ENCODE data around the gene SPOP.

The SPOP gene

DNA sequence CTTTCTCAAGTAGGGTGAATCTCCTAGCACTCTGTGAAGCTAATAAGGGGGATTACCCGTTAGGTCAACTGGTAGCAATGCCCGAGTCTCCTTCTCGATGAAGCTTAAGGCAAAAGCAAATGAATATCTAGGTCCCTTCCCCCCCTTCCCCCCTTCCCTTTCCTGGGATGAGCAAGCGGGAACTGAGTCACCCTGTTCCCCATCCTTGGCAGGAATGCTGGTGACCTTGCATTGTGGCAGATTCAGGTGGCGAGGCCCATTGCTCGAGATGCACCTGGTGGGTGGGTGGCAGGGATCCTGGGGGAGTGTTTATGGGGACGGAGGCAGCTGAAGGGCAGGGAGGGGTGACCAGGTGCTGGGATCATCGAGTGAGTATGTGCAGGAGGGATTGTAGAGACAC lies 95.1 kb downstream of the SPOP start:
- no peak for DNase-seq

DNA sequence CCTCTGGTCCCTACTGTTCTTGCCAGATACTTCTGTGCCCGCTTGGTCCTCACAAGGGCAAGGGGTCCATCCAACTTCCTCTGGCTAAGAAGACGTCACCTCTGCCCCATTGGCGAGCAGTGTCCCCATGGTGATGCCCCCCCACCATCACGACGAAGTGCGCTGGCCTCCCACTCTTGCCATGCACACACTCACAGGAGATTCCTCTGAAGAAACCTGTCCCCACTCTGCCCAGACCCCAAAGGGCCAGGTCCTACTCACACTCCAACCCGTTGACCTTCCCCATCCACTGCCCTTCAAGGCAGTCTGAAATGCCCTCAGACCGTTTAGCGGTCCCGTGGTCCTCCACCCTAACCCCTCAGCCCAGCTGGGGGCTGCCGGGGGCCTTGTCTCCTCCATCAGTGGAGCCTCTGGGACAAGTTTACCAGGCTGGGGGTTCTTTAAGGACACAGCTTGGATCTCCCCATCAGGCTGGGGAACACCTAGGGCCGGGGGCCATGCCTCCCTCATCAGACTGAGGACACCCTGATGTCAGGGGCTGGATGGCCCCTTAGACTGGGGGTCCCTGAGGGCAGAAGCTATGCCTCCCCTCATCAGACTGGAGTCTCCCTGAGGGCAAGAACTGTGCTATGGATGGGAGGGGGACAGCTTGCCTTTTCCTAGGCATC lies 95.7 kb downstream of the SPOP start:
- no peak for DNase-seq

GRCh38 chr17:49581648-49581998 lies 96.3 kb downstream of the SPOP start:
- no peak for DNase-seq

DNA sequence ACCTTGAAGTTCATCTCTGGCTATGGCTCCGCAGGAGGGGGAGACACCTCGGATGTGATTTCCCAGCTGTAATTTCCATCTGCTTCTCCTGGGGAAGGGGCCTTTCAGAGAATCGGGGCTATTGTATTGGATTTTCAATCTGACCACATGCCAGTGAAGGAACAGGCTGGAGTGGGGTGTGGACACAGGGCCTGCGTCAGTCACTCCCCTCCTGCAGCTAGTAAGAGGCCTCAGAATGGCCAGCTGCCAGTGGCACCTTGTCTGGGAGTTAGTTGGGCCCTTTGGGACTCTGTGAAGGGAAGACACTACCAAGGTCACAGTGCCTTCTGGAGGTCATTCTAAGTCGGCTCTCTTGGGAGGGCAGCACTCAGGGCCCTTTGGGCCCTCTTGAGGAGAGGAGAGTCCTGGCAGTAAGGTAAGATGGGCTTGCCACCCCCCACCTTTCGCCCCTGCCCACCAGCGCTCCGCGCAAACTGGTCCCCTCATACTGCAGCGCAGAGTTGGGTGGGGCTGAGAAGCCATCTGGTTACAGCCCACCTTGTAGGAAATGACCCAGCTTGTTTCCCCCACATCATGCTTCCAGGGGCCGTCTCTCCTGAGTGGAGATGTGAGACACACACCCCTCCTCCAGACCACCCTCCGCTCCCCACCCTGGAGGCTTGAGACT lies 96.8 kb downstream of the SPOP start:
- DNase-seq = no peak

- no peak for DNase-seq
Measured at GRCh38 chr17:49580055-49580721, 97.7 kb downstream of the SPOP start.

GRCh38 chr17:49579522-49579921 lies 98.4 kb downstream of the SPOP start:
- no peak for DNase-seq

- DNase-seq = no peak
Measured at GRCh38 chr17:49578952-49579500, 98.9 kb downstream of the SPOP start.

DNA sequence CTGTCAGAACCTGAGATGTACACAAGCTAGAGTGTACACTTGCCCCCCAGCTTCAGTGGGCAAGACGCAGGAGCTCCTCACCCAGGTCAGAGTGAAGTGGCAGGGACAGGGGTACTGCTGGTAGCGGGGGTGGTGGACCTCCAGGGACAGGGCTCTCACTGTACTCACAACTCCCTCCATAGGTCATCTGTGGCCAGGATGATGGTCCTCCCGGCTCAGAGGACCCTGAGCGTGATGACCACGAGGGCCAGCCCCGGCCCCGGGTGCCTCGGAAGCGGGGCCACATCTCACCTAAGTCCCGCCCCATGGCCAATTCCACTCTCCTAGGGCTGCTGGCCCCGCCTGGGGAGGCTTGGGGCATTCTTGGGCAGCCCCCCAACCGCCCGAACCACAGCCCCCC lies 99.5 kb downstream of the SPOP start:
- DNase-seq = no peak

GRCh38 chr17:49577963-49578362 lies 99.9 kb downstream of the SPOP start:
- DNase-seq = no peak

DNA sequence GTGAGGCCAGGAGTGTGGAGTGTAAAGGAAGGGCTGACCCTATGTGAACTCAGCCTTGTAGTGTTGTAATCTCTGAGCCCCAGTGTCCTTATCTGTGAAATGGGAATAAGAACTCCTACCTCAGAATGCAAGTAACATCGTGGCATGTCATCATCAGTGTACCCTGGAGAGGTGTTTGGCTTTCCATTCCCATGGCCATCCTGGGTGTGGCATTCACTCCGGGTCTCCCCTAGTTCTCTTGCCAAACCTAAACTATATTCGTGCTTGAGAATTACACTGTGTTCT lies 100.3 kb downstream of the SPOP start:
- DNase-seq = no peak

- DNase-seq = no peak
Measured at GRCh38 chr17:49576917-49577649, 100.8 kb downstream of the SPOP start.

DNA sequence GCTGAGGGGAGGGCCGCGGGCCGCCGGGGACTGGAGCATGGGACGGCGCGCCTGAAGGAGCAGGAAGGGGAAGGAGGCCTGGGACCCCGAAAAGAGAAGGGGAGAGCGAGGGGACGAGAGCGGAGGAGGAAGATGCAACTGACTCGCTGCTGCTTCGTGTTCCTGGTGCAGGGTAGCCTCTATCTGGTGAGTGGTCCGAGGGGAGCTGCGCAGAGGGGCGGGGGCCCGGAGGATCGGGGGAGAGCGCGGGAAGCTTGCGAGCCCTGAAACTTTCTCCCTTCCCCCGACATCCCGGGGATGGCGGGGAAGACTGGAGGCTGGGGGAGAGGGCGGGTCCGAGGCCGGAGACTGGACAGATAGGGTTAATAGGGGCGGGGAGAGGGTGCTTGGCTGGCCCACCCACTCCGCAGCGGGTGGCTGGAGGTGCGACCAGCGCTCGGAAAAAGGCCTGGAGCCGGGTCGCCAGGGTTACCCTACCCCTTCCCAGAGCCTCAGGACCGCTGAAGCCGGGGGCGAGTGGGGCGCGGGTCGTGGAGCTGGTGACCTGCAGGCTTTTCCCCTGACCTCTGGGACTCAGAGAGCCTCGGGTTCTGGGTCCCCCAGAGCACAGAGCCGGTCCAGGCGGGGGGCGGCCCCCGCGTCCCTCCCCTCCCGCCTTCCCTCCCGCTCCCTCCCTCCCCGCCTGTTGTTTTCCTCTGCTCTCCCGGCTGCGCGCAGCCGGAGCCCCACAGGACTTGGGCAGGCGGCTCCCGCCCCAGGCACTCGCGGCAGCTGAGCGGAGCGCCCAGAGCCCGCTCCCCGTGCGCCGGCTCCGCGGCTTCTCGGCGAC lies 101.6 kb downstream of the SPOP start:
- DNase-seq = no peak

DNA sequence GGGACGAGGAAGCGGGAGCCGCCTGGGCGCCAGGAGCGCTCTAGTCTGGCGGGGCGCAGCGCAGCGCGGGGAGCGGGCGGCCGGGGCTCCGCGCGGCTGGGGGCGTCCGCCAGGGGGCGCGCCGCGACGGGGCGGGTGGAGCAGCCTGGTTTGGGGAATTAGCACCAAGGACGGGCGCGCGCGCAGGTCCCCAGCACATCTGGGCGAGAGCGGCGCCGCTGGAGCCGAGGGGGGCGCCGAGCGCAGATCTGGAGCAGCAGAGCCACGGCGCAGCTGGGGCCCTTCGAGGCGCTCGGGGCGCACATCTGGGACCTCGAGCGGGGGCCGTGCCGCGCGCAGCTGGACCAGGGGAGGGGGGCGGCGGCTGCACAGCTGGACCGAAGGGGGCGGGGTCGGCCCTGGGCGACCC lies 102.2 kb downstream of the SPOP start, which contains the start of gene NXPH3:
NXPH3 (plus strand) TSS at position 193 of the 409 bp plus-strand sequence. CDS start 349 bp downstream, outside the sequence.
- DNase-seq = peak; percentile 72

DNA sequence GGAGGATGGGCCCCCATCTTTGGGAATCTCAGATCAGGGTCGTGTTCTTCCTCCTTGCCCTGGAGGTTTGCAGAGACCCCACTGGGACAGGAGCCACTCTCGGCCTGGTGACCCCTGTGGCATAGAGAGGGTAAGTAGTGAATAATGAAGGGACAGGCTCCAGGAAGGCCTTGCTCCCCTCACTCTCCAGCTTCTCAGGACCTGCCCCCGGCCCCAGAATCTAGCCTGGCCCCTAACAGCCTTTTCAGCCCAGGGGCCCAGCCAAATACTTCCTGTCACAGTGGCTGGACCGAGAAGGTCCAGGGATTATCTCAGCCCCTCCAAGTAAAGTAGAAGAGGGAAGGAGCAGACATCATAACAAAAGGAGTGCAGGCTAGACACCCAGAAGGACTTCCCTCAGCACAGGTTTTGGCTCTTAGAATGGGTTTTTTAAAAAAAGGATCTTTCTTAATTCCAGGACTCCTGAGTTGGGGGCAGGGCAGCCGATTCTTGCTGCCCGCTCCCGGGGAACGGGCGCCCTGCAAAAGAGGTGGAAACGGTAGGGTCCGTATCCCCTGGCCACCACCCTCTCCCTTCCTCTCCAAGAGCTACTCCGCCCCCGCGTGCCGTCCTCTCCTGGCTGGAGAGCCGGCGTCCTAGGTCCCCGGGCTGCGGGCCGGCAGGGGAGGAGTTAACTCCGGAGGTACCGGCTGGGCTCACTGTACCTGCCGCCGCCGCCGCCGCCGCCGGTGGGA lies 102.8 kb downstream of the SPOP start:
- DNase-seq = no peak

DNA sequence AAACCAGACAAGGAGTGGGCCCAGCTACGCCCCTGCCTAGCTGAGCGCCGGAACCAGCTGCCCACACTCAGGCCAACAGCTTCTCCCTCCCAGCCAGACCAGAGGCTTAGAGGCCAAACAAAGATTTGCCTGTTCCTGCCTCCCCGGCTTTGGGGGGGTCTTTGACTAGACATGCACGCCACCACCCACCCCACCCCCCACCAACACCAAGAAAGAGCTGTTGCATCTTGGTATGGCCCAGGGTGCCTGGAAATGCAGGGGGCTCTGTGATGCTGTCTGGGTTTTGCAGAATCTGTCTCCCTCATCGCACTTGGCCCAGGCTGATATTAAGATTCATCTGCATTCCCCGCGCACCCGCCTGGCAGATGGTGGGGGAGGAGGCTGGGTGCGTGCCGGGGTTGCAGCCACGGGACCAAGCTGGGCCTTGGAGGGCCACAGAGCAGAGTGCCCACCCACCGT lies 103.5 kb downstream of the SPOP start:
- no peak for DNase-seq

DNA sequence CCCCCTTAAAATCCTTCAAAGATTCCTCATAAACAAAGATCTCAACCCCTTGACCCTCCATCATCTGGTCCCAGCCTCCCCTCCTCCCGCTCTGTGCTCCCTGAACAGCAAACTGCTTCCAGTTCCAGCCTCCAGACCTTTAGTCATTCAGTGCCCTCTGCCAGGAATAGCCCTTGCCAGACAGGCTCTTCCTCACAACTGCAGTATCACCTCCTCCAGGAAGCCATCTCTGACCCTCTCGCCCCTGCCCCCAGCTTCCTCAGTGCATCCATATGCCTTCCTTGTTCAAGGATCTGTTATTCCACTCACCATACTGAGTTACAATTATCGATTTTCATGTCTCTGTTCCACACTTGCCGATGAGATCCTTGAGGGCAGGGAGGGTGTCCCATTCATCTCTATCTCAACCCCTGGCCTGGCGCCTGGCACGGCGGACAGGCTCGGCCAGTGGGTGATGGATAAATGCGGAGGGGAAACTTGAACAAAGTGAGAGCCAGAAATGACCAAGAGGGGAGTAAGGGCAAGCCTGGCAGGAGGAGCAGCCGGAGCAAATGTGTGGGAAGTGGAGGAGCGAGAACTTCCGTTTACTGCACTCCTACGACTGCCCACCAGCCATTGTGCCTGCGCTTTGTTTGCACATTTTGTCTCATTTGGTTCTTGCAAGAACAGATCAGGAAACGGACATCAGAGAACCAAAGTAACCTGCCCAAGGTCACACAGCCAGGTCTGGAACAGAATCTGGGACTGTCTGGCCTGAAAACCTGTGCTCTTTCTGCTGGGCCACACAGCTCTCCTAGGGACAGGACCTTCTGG lies 104.2 kb downstream of the SPOP start:
- DNase-seq = no peak

- DNase-seq = no peak
Measured at GRCh38 chr17:49572806-49573420, 105.0 kb downstream of the SPOP start.

DNA sequence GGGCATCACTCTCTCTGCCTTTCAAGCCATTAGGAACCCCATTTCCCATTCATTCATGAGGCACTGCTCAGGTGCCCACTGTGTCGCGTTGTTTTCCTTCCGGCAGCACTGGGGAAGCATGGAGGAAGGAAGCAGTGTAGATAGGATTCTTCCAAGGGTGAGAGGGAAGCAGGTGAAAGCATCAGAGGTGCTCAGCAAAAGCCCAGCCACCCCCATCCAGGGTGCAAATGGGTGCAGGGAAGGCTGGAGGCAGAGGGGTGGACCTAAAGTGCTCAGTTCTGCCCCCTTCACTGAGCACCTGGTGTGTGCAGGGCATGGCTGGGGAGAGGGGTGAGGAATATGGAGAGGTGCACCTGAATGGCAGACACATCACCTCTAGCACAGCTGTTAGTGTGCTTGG lies 105.7 kb downstream of the SPOP start:
- DNase-seq = no peak

DNA sequence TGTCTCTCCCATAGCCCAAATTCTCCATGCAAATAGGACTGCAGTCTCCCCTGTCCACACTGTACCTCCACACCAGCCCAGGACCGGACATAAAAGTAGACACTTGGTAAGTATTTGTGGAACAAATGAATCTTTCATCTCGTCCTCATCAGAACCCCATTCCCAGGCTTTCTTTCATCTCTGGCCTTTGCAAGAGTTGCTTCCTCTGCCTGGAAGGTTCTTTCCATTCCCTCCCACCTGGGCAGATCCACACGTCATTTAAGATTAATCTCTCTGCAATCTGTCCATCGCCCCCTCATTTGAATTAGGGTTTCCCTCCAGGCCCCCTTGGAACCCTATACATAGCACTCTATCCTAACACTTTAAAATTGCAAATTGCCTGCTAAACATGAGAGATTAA lies 106.1 kb downstream of the SPOP start:
- no peak for DNase-seq

GRCh38 chr17:49571283-49571682 lies 106.6 kb downstream of the SPOP start:
- no peak for DNase-seq

Measured in right forelimb (tissue), 1 donor.